Transverse colon (tissue), 4 donors: ENCODE results near the gene GDF9. TPM values are rescaled to one million over a fixed set of nuclear protein-coding genes. Genes with fewer than 3 reads are reported as not detected.

ENCODE experiments used
- DNase-seq: peaks from one replicate; pipeline ENCODE4 v3.0.0-alpha.2; 2019
- H3K27ac ChIP-seq, 4 donors: fragments of 200-600 bp; sonication (generic); 2 replicates each; pipeline ENCODE4 v1.5.1; 2016 to 2018; ENCODE audit warnings: inconsistent platforms in 4 of 4
- H3K27me3 ChIP-seq: fragments of 200-600 bp; sonication (generic); 2 replicates; pipeline ENCODE4 v1.5.1; 2017; ENCODE audit warnings: inconsistent platforms
- H3K36me3 ChIP-seq, 4 donors: fragments of 200-600 bp; sonication (generic); 2 replicates each; pipeline ENCODE4 v1.5.1; 2017 to 2019; ENCODE audit warnings: inconsistent platforms in 4 of 4
- H3K4me1 ChIP-seq, 4 donors: fragments of 200-600 bp; sonication (generic); 2 replicates each; pipeline ENCODE4 v1.5.1; 2017 to 2020; ENCODE audit warnings: inconsistent platforms in 4 of 4
- H3K4me3 ChIP-seq, 4 donors: fragments of 200-600 bp; sonication (generic); 1 replicate in 1 of 4; 2 replicates in 3 of 4; pipeline versions ENCODE4 v1.5.1 to v1.6.1; 2017 to 2019; ENCODE audit warnings: inconsistent platforms in 4 of 4
- H3K9me3 ChIP-seq, 2 donors: fragments of 200-600 bp; sonication (generic); 2 replicates each; pipeline ENCODE4 v1.5.1; 2017 to 2019; ENCODE audit warnings: inconsistent platforms in 2 of 2
- EP300 ChIP-seq: sonication (generic); formaldehyde crosslinking; IDR thresholded peaks from one replicate; pipeline ENCODE4 v1.6.1; 2017; ENCODE audit warnings: antibody characterized with exemption, low read depth
- POLR2A ChIP-seq: fragments of 450-650 bp; IDR thresholded peaks from one replicate; pipeline ENCODE4 v1.6.1; 2016; ENCODE audit warnings: antibody characterized with exemption, mild to moderate bottlenecking, moderate library complexity
- POLR2AphosphoS5 ChIP-seq, 3 donors: sonication (generic); formaldehyde crosslinking; IDR thresholded peaks; one replicate each; pipeline ENCODE4 v1.6.1; 2016; ENCODE audit warnings: antibody characterized with exemption in 3 of 3
- WGBS, 2 donors: methylation state at CpG; one replicate each; pipeline ENCODE4 v1.1.5; 2018; ENCODE audit warnings: low coverage in 1 of 2; 5-methylcytosine and 5-hydroxymethylcytosine counted together
- in situ Hi-C, 4 donors: fragments of 200-750 bp; cut with MboI; loops; one replicate each; pipeline versions ENCODE4 v1.15.0 to v1.15.1; 2017; ENCODE audit warnings: low sequenced_read_pairs in 3 of 4, low pct_ligation_motif_present in 1 of 4, low pct_unique_long_range_greater_than_20kb in 1 of 4
- intact Hi-C: fragments of 100-400 bp; cut with DNase I; formaldehyde crosslinking; loops from one replicate; pipeline ENCODE4 v1.15.1; 2023; ENCODE audit warnings: low total_unique reads
- total RNA-seq, 4 donors: library from RNA; depleted of rRNA; stranded (reverse); fragments of >200 nt; gene quantifications; one replicate each; pipeline ENCODE4 v1.1.0, GENCODE V29; 2016
- TF ChIP-seq, protein P1 (sequence below), 5 experiments: fragments of 200-600 bp in 3 of 5; fragments of 450-650 bp in 2 of 5; sonication (generic) in 3 of 5; IDR thresholded peaks; 1 replicate in 2 of 5; 2 replicates in 3 of 5; pipeline ENCODE4 v1.5.1; 2016 to 2017; ENCODE audit warnings: antibody characterized with exemption in 5 of 5, inconsistent platforms in 3 of 5, mild to moderate bottlenecking in 2 of 5, moderate library complexity in 1 of 5

The GDF9 gene, protein sequence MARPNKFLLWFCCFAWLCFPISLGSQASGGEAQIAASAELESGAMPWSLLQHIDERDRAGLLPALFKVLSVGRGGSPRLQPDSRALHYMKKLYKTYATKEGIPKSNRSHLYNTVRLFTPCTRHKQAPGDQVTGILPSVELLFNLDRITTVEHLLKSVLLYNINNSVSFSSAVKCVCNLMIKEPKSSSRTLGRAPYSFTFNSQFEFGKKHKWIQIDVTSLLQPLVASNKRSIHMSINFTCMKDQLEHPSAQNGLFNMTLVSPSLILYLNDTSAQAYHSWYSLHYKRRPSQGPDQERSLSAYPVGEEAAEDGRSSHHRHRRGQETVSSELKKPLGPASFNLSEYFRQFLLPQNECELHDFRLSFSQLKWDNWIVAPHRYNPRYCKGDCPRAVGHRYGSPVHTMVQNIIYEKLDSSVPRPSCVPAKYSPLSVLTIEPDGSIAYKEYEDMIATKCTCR
- under 1 TPM in 2 of 4 donors, not detected in 2; 0.27 to 0.79 TPM for total RNA-seq

DNA sequence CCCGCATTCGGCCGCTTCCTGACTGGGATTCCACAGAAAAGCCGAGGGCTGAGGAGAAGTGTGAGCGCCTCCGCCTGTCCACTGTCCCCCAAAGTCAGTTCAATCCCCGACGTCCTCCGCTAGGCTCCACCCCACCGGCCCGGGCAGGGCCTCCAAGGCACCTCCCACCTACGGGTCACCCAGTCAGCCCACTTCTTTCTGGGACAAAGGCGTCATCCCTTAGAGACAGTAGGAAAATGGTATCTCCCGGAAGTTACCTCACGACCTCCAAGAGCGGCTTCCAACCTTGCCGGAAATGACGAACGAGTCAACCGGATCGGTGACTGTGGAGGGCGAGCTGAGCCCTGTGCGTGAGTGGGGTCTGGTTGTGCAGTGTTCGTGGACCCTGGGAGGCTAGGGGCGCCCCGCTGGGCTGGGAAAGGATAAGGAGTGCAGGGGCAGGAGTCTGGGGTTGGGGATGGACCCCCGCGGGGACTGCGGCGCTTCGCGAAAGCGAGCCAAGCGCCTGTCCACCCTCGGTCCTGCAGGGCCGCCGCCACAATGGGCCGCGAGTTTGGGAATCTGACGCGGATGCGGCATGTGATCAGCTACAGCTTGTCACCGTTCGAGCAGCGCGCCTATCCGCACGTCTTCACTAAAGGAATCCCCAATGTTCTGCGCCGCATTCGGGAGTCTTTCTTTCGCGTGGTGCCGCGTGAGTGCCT is at the start of gene GDF9, which contains the start of gene UQCRQ:
Gene GDF9, minus strand, starts transcription at position 128 of the 704 bp plus-strand sequence. CDS start 1,936 bp downstream, outside the sequence.
Gene UQCRQ, plus strand, starts transcription at position 301 of the 704 bp plus-strand sequence. Its CDS starts 240 bp downstream, at position 541.
- intact Hi-C loops: no loop called here

DNA sequence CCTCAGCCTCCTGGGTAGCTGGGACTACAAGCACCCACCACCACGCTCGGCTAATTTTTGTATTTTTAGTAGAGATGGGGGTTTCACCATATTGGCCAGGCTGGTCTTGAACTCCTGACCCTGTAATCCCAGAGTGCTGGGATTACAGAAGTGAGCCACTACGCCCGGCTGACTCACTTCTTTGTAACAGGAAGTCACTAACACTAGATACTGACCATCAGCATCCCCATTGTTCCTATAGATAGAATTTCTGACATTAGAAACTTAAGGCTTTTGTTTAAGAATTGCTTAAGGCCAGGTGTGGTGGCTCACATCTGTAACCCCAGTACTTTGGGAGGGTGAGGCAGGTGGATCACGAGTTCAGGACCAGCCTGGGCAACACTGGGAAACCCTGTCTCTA is 49.4 kb upstream of the GDF9 start:
- no peaks in the 10 kb centered on the region for H3K4me1 ChIP-seq
- H3K27ac ChIP-seq: no peak overlapping the region
- peaks cover 0 to 29% (median 14%) of the 10 kb centered on the region in 4 donors for H3K36me3 ChIP-seq
- intact Hi-C loops: no loop called here
- no peak overlapping the region for H3K4me3 ChIP-seq
- TF ChIP-seq POLR2A (no peak), EP300 (no peak), POLR2AphosphoS5 (IDR thresholded peaks at IDR 0.05) (no peak)
- TF ChIP-seq, protein P1, sequence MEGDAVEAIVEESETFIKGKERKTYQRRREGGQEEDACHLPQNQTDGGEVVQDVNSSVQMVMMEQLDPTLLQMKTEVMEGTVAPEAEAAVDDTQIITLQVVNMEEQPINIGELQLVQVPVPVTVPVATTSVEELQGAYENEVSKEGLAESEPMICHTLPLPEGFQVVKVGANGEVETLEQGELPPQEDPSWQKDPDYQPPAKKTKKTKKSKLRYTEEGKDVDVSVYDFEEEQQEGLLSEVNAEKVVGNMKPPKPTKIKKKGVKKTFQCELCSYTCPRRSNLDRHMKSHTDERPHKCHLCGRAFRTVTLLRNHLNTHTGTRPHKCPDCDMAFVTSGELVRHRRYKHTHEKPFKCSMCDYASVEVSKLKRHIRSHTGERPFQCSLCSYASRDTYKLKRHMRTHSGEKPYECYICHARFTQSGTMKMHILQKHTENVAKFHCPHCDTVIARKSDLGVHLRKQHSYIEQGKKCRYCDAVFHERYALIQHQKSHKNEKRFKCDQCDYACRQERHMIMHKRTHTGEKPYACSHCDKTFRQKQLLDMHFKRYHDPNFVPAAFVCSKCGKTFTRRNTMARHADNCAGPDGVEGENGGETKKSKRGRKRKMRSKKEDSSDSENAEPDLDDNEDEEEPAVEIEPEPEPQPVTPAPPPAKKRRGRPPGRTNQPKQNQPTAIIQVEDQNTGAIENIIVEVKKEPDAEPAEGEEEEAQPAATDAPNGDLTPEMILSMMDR (IDR thresholded peaks at IDR 0.05): no peak
- 90 to 95% methylated on average over 4 to 5 of the region's 5 CpGs for WGBS, 2 donors
- no peak for DNase-seq
- in situ Hi-C loops: no loop called here
- H3K9me3 ChIP-seq: no peaks in the 10 kb centered on the region
- no peaks in the 10 kb centered on the region for H3K27me3 ChIP-seq

More for the DNA sequence above, at the start of gene GDF9, which contains the start of gene UQCRQ:
- in situ Hi-C loops: no loop called here
- Histone ChIP-seq H3K4me1 (peaks cover 0 to 23% (median 17%) of the 10 kb centered on the region in 4 donors), H3K4me3 (peak within 1 kb of the TSS; percentile 80 to 93 (median 92)), H3K27me3 (no peaks in the 10 kb centered on the region), H3K9me3 (no peaks in the 10 kb centered on the region), H3K36me3 (no peaks in the 10 kb centered on the region), H3K27ac (peak within 1 kb of the TSS; percentile 96 to 99 (median 97))
- 1% methylated on average over 48 of the region's 55 CpGs; no CpG with 5 or more reads in 1 of the 2 donors for WGBS, 2 donors
- no peak for TF ChIP-seq EP300
- TF ChIP-seq POLR2A: peak; percentile 98
- peak; percentile 99 for TF ChIP-seq POLR2AphosphoS5 (IDR thresholded peaks at IDR 0.05)
- TF ChIP-seq, protein P1 (IDR thresholded peaks at IDR 0.05): peak in 3 of 5 experiments; percentile 15 to 31 (median 21)
- peak; percentile 96 for DNase-seq

DNA sequence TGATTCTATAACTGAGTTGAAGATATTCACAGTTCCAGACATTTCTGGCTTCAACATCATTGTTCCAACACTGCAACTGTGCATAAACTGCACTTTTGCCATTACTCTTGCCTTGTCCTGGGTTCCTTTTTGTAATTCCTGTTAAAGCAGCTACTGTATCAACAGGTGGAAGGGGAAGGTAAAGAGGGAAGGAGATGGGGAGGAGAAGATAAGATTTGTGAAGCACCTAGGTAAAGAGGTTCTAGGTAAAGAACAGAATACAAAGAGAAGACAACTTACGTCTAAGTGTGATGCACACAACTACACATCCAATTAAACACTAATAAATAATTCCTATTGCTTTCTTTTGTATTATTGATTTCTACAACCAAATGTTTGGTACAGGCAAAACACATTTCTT is 43.4 kb upstream of the GDF9 start:
- no peaks in the 10 kb centered on the region for H3K9me3 ChIP-seq
- in situ Hi-C loops (no loop called here), intact Hi-C loops (no loop called here)
- H3K27ac ChIP-seq: no peak overlapping the region
- WGBS, 2 donors: 92% methylated on average over 1 of the region's 1 CpG; no CpG with 5 or more reads in 1 of the 2 donors
- peaks cover 0 to 15% (median 0%) of the 10 kb centered on the region in 4 donors for H3K4me1 ChIP-seq
- H3K4me3 ChIP-seq: no peak overlapping the region
- H3K36me3 ChIP-seq: peaks cover 0 to 26% (median 11%) of the 10 kb centered on the region in 4 donors
- DNase-seq: no peak
- no peaks in the 10 kb centered on the region for H3K27me3 ChIP-seq
- TF ChIP-seq, protein P1 (IDR thresholded peaks at IDR 0.05): no peak
- TF ChIP-seq POLR2A: no peak

DNA sequence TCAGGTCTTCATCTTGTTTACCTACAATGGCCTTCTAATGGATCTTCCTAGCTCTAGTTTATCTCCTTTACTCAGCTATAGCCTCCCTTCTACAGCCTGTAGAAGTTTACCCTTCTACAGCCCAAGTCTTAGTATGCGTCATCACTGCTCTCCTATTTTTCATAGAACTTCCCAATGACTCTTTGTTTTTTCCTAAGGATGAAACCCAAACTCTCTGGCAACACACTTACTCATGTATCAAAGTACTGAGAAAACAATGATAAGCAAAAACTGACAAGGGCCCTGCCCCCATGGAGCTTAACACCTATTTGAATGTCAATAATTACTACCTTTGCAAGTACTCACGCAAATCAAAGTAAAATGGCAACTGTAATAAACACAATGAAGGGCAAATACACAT is 40.9 kb upstream of the GDF9 start:
- intact Hi-C loops (no loop called here), in situ Hi-C loops (no loop called here)
- no peak overlapping the region for H3K4me3 ChIP-seq
- no peaks in the 10 kb centered on the region for H3K9me3 ChIP-seq
- H3K27me3 ChIP-seq: no peaks in the 10 kb centered on the region
- WGBS, 2 donors: 94 to 98% methylated on average over 2 of the region's 2 CpGs
- no peak for DNase-seq
- H3K36me3 ChIP-seq: peaks cover 0 to 20% (median 4%) of the 10 kb centered on the region in 4 donors
- peaks cover 0 to 15% (median 0%) of the 10 kb centered on the region in 4 donors for H3K4me1 ChIP-seq
- no peak overlapping the region for H3K27ac ChIP-seq
- TF ChIP-seq, protein P1 (IDR thresholded peaks at IDR 0.05): no peak
- TF ChIP-seq POLR2AphosphoS5 (IDR thresholded peaks at IDR 0.05): no peak
- TF ChIP-seq EP300: no peak
- no peak for TF ChIP-seq POLR2A
